SK-N-SH treated with all-trans-retinoic acid at 6 μM for 48 hours (cell line): ENCODE data around the gene ADARB2.

Experiments used
- CREB5 ChIP-seq: fragments of 250-450 bp; sonication (Bioruptor Pico); IDR thresholded peaks from 2 replicates; pipeline ENCODE4 v1.5.1; 2020; ENCODE audit warnings: low read depth, mild to moderate bottlenecking, moderate library complexity
- PATZ1 ChIP-seq: fragments of 250-450 bp; sonication (Bioruptor Pico); IDR thresholded peaks from 2 replicates; pipeline ENCODE4 v1.8.0; 2020; ENCODE audit warnings: mild to moderate bottlenecking, moderate library complexity, borderline replicate concordance
- ZFP3 ChIP-seq: fragments of 250-450 bp; sonication (Bioruptor Pico); IDR thresholded peaks from 2 replicates; pipeline ENCODE4 v1.5.0; 2020; ENCODE audit warnings: mild to moderate bottlenecking, moderate library complexity
- ZNF565 ChIP-seq: fragments of 450-650 bp; formaldehyde crosslinking; conservative IDR thresholded peaks from 2 replicates; pipeline ENCODE4 v1.5.0; 2020; ENCODE audit warnings: low read depth, mild to moderate bottlenecking, moderate library complexity

GRCh38 chr10:1665681-1666080 is 71.6 kb downstream of the ADARB2 start:
- TF ChIP-seq ZNF565 (CRISPR knock-in tag) = no peak
- TF ChIP-seq PATZ1 (CRISPR knock-in tag) = no peak
- no peak for TF ChIP-seq ZFP3
- no peak for TF ChIP-seq CREB5 (CRISPR knock-in tag)
